ENCODE data around the gene LLCFC1.

GRCh38 chr7:142925413-142925812 lies 13.9 kb upstream of the LLCFC1 start:
- TF ChIP-seq POLR2A (IDR thresholded peaks at IDR 0.05; ENCODE audit: low read depth): no peak
- no peak for TF ChIP-seq EP300 (IDR thresholded peaks at IDR 0.05)
- no peak for TF ChIP-seq POLR2AphosphoS5 (IDR thresholded peaks at IDR 0.05)

Data from esophagus muscularis mucosa (tissue), 3 donors.